Measurements from ENCODE around the gene ANXA4.

DNA sequence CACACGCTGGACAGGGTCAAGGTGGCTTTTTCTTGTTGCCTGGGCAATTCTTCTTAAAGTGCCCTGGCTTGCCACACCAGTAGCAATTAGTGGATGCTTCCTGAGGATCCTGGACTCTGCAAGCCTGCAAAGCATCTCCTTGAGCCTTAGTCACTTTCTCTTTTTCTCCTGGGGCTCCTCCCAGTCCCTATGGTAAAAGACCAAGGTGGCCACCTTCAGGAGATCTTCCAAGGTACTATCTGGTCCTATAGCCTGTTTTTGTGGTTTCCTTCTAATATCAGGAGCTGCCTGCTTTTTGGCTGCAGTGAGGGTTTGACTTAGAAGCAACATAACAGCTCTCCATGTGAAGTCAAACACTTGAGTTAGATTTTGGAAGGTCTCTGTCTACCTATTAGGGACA lies 54.2 kb downstream of the ANXA4 start:
- TF ChIP-seq, protein P1, sequence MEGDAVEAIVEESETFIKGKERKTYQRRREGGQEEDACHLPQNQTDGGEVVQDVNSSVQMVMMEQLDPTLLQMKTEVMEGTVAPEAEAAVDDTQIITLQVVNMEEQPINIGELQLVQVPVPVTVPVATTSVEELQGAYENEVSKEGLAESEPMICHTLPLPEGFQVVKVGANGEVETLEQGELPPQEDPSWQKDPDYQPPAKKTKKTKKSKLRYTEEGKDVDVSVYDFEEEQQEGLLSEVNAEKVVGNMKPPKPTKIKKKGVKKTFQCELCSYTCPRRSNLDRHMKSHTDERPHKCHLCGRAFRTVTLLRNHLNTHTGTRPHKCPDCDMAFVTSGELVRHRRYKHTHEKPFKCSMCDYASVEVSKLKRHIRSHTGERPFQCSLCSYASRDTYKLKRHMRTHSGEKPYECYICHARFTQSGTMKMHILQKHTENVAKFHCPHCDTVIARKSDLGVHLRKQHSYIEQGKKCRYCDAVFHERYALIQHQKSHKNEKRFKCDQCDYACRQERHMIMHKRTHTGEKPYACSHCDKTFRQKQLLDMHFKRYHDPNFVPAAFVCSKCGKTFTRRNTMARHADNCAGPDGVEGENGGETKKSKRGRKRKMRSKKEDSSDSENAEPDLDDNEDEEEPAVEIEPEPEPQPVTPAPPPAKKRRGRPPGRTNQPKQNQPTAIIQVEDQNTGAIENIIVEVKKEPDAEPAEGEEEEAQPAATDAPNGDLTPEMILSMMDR (IDR thresholded peaks at IDR 0.05), result no peak
- TF ChIP-seq EZH2phosphoT487 (IDR thresholded peaks at IDR 0.05), result no peak
